WTC11 (cell line): Measurements from ENCODE around the gene STUB1. TPM values are rescaled to one million over a fixed set of nuclear protein-coding genes. Genes with fewer than 3 reads are reported as not detected.

Experiments used
- ATAC-seq: fragments of 200-7000 bp; cut with Tn5 transposase; 2 replicates; pipeline ENCODE4 v1.10.0; 2021; ENCODE audit warnings: mild to moderate bottlenecking, moderate library complexity
- CTCF ChIA-PET: fragments of 300-600 bp; sonication (Branson Sonifier 250); formaldehyde crosslinking; loops from one replicate; lab custom pipeline; 2021; ENCODE audit warnings: antibody characterized with exemption; lab: Charles Lee
- POLR2A ChIA-PET: fragments of 350-600 bp; sonication (Branson Sonifier 250); formaldehyde crosslinking; loops from one replicate; lab custom pipeline; 2021; ENCODE audit warnings: antibody characterized with exemption; lab: Charles Lee
- DNase-seq: peaks from one replicate; pipeline ENCODE4 v3.0.0; 2021; ENCODE audit warnings: low spot score
- H3K27ac Mint-ChIP-seq: 2 replicates; pipeline ENCODE4 v1.8.0; 2021; ENCODE audit warnings: mixed read lengths
- H3K27me3 Mint-ChIP-seq: 2 replicates; pipeline ENCODE4 v1.8.0; 2021; ENCODE audit warnings: low read depth, mild to moderate bottlenecking, moderate library complexity, mixed read lengths
- H3K36me3 Mint-ChIP-seq: 2 replicates; pipeline ENCODE4 v1.8.0; 2021; ENCODE audit warnings: mixed read lengths
- H3K4me1 Mint-ChIP-seq: 2 replicates; pipeline ENCODE4 v1.8.0; 2022; ENCODE audit warnings: mixed read lengths
- H3K4me3 Mint-ChIP-seq: 2 replicates; pipeline ENCODE4 v1.8.0; 2021; ENCODE audit warnings: mild to moderate bottlenecking, moderate library complexity, mixed read lengths
- H3K9me3 Mint-ChIP-seq: 2 replicates; pipeline ENCODE4 v1.8.0; 2021; ENCODE audit warnings: mixed read lengths
- ATF1 ChIP-seq: sonication (generic); formaldehyde crosslinking; IDR thresholded peaks from 2 replicates; pipeline ENCODE4 v1.8.1; 2023; ENCODE audit warnings: mild to moderate bottlenecking, moderate library complexity, missing genetic modification reagents
- CBFB ChIP-seq: sonication (generic); formaldehyde crosslinking; IDR thresholded peaks from 2 replicates; pipeline ENCODE4 v1.8.1; 2022; ENCODE audit warnings: mild to moderate bottlenecking, low read depth, missing genetic modification reagents
- CREB1 ChIP-seq: sonication (generic); formaldehyde crosslinking; IDR thresholded peaks from 2 replicates; pipeline ENCODE4 v1.8.0; 2023; ENCODE audit warnings: mild to moderate bottlenecking, missing genetic modification reagents
- CREM ChIP-seq: sonication (generic); formaldehyde crosslinking; IDR thresholded peaks from 2 replicates; pipeline ENCODE4 v1.8.1; 2022; ENCODE audit warnings: mild to moderate bottlenecking, missing genetic modification reagents, moderate library complexity
- ELF4 ChIP-seq: sonication (generic); formaldehyde crosslinking; IDR thresholded peaks from 2 replicates; pipeline ENCODE4 v1.8.1; 2022; ENCODE audit warnings: low read depth, mild to moderate bottlenecking, moderate library complexity, missing genetic modification reagents
- FOXP1 ChIP-seq: sonication (generic); formaldehyde crosslinking; IDR thresholded peaks from 2 replicates; pipeline ENCODE4 v1.8.0; 2022; ENCODE audit warnings: missing genetic modification reagents, mild to moderate bottlenecking, moderate library complexity, borderline replicate concordance
- GABPB1 ChIP-seq: sonication (generic); formaldehyde crosslinking; IDR thresholded peaks from 2 replicates; pipeline ENCODE4 v1.8.1; 2023; ENCODE audit warnings: mild to moderate bottlenecking, missing genetic modification reagents
- GRHL2 ChIP-seq: fragments of 250-450 bp; sonication (Bioruptor Pico); IDR thresholded peaks from 2 replicates; pipeline ENCODE4 v1.8.0; 2022; ENCODE audit warnings: mild to moderate bottlenecking, moderate library complexity; ENCODE audit not compliant: insufficient replicate concordance, severe bottlenecking
- GTF2I ChIP-seq: fragments of 250-450 bp; sonication (Bioruptor Pico); conservative IDR thresholded peaks from 2 replicates; pipeline ENCODE4 v1.4.0; 2021; ENCODE audit warnings: mild to moderate bottlenecking
- IRF2 ChIP-seq: sonication (generic); formaldehyde crosslinking; IDR thresholded peaks from 2 replicates; pipeline ENCODE4 v1.8.0; 2022; ENCODE audit warnings: low read depth, missing genetic modification reagents, borderline replicate concordance
- JUN ChIP-seq: sonication (generic); formaldehyde crosslinking; IDR thresholded peaks from 2 replicates; pipeline ENCODE4 v1.8.0; 2023; ENCODE audit warnings: mild to moderate bottlenecking, missing genetic modification reagents
- NR1H2 ChIP-seq: sonication (generic); formaldehyde crosslinking; IDR thresholded peaks from 2 replicates; pipeline ENCODE4 v1.9.0; 2021; ENCODE audit warnings: mild to moderate bottlenecking, moderate library complexity, missing genetic modification reagents
- PRRX2 ChIP-seq: fragments of 250-450 bp; sonication (Bioruptor Pico); IDR thresholded peaks from 2 replicates; pipeline ENCODE4 v1.8.0; 2021; ENCODE audit warnings: mild to moderate bottlenecking
- SOX15 ChIP-seq: fragments of 250-450 bp; sonication (Bioruptor Pico); IDR thresholded peaks from 2 replicates; pipeline ENCODE4 v1.9.0; 2021; ENCODE audit warnings: mild to moderate bottlenecking
- SP1 ChIP-seq: sonication (generic); formaldehyde crosslinking; conservative IDR thresholded peaks from 2 replicates; pipeline ENCODE4 v1.8.1; 2022; ENCODE audit warnings: missing genetic modification reagents
- TEAD1 ChIP-seq: sonication (generic); formaldehyde crosslinking; IDR thresholded peaks from 2 replicates; pipeline ENCODE4 v1.8.0; 2022; ENCODE audit warnings: mild to moderate bottlenecking, missing genetic modification reagents
- TEAD4 ChIP-seq: sonication (generic); formaldehyde crosslinking; IDR thresholded peaks from 2 replicates; pipeline ENCODE4 v1.8.0; 2022; ENCODE audit warnings: mild to moderate bottlenecking, missing genetic modification reagents
- TP53 ChIP-seq: sonication (generic); formaldehyde crosslinking; IDR thresholded peaks from 2 replicates; pipeline ENCODE4 v1.8.1; 2023; ENCODE audit warnings: mild to moderate bottlenecking, missing genetic modification reagents
- ZNF138 ChIP-seq: sonication (generic); formaldehyde crosslinking; conservative IDR thresholded peaks from 2 replicates; pipeline ENCODE4 v1.8.1; 2022; ENCODE audit warnings: mild to moderate bottlenecking, moderate library complexity, missing genetic modification reagents
- ZNF219 ChIP-seq: sonication (generic); formaldehyde crosslinking; IDR thresholded peaks from 2 replicates; pipeline ENCODE4 v1.8.0; 2023; ENCODE audit warnings: missing genetic modification reagents, mild to moderate bottlenecking, borderline replicate concordance
- ZNF263 ChIP-seq: sonication (generic); formaldehyde crosslinking; IDR thresholded peaks from 2 replicates; pipeline ENCODE4 v1.8.1; 2022; ENCODE audit warnings: low read depth, mild to moderate bottlenecking, moderate library complexity, missing genetic modification reagents
- ZNF396 ChIP-seq: fragments of 250-450 bp; sonication (Bioruptor Pico); IDR thresholded peaks from 2 replicates; pipeline ENCODE4 v1.8.0; 2021; ENCODE audit warnings: mild to moderate bottlenecking, moderate library complexity, borderline replicate concordance
- ZNF423 ChIP-seq: fragments of 250-450 bp; sonication (Bioruptor Pico); IDR thresholded peaks from 2 replicates; pipeline ENCODE4 v2.1.2; 2022; ENCODE audit warnings: mild to moderate bottlenecking, moderate library complexity
- total RNA-seq: library from RNA; stranded (reverse); gene quantifications from 3 replicates; pipeline ENCODE4 v1.2.3, GENCODE V29; 2021
- TF ChIP-seq, protein P1 (sequence below): sonication (generic); formaldehyde crosslinking; IDR thresholded peaks from 2 replicates; pipeline ENCODE4 v1.8.0; 2022; ENCODE audit warnings: mild to moderate bottlenecking, missing genetic modification reagents
- TF ChIP-seq, protein P2 (sequence below): sonication (generic); formaldehyde crosslinking; IDR thresholded peaks from 2 replicates; pipeline ENCODE4 v1.8.1; 2022; ENCODE audit warnings: mild to moderate bottlenecking, missing genetic modification reagents, moderate library complexity, borderline replicate concordance
- TF ChIP-seq, protein P3 (sequence below): sonication (generic); formaldehyde crosslinking; IDR thresholded peaks from 2 replicates; pipeline ENCODE4 v1.8.1; 2023; ENCODE audit warnings: mild to moderate bottlenecking, missing genetic modification reagents, moderate library complexity
- TF ChIP-seq, protein P4 (sequence below): sonication (generic); formaldehyde crosslinking; IDR thresholded peaks from 2 replicates; pipeline ENCODE4 v1.8.0; 2023; ENCODE audit warnings: missing genetic modification reagents
- TF ChIP-seq, protein P5 (sequence below): sonication (generic); formaldehyde crosslinking; IDR thresholded peaks from 2 replicates; pipeline ENCODE4 v1.8.1; 2022; ENCODE audit warnings: mild to moderate bottlenecking, moderate library complexity, missing genetic modification reagents
- TF ChIP-seq, protein P6 (sequence below): fragments of 250-450 bp; sonication (Bioruptor Pico); IDR thresholded peaks from 2 replicates; pipeline ENCODE4 v1.9.0; 2021; ENCODE audit warnings: mild to moderate bottlenecking

Gene STUB1
- total RNA-seq, 1 experiment from 2014 or later, result 88.2 TPM

DNA sequence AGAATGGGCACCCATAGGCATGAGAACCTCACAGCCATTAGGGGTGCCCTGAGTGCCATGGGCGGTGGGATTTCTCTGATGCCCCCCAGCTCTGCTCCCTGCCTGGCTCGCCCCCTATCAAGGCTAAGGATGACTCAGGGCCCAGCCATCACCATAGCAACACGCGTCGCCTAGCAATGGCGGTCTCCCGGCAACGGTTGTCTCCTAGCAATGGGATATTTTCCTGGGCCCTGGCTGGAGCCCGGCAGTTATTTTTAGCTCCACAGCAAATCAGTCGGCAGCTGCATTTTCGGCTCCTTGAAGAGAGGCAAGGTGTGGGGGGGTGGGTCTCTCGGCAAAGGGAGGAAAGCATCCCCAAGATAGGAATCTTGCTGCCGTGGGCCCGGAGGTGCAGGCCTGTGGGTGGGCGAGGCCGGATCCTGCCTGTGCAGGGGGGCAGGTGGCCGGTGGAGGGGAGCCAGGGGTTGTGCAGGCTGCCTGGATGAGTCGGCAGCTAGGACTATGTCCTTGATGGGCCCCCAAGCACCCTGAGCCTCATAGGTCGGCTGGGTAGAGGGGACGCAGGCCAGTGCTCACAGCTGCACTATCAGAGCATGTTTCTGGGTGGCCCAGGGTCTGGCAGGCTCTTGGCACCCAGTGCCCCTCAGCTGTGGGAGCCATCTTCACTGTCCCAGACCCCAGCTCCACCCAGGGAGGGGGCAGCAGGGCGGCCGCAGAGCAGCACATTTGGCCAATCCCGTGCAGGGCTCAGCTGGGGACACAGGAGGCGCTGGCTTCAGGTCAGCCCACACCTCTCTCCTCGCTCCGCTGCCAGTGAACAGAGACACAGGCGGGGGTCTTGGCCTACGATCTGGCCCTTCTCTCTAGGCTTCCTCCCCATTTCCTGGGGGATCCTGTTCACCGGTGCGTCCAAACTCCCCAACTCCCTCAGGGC is 29.6 kb downstream of the STUB1 start (continued):
- no peak for TF ChIP-seq IRF2 (CRISPR knock-in tag)
- no peak for TF ChIP-seq ZNF423 (CRISPR knock-in tag)
- no peak for TF ChIP-seq CBFB (CRISPR knock-in tag)
- no peak for TF ChIP-seq ATF1
- no peak for TF ChIP-seq ZNF219 (CRISPR knock-in tag)
- TF ChIP-seq FOXP1 (CRISPR knock-in tag), result no peak
- TF ChIP-seq ZNF138, result no peak
- TF ChIP-seq TEAD1 (CRISPR knock-in tag), result no peak
- no peak for TF ChIP-seq NR1H2
- TF ChIP-seq, protein P1, sequence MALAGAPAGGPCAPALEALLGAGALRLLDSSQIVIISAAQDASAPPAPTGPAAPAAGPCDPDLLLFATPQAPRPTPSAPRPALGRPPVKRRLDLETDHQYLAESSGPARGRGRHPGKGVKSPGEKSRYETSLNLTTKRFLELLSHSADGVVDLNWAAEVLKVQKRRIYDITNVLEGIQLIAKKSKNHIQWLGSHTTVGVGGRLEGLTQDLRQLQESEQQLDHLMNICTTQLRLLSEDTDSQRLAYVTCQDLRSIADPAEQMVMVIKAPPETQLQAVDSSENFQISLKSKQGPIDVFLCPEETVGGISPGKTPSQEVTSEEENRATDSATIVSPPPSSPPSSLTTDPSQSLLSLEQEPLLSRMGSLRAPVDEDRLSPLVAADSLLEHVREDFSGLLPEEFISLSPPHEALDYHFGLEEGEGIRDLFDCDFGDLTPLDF (CRISPR knock-in tag), result no peak
- TF ChIP-seq, protein P2, sequence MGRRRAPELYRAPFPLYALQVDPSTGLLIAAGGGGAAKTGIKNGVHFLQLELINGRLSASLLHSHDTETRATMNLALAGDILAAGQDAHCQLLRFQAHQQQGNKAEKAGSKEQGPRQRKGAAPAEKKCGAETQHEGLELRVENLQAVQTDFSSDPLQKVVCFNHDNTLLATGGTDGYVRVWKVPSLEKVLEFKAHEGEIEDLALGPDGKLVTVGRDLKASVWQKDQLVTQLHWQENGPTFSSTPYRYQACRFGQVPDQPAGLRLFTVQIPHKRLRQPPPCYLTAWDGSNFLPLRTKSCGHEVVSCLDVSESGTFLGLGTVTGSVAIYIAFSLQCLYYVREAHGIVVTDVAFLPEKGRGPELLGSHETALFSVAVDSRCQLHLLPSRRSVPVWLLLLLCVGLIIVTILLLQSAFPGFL, result no peak
- TF ChIP-seq, protein P3, sequence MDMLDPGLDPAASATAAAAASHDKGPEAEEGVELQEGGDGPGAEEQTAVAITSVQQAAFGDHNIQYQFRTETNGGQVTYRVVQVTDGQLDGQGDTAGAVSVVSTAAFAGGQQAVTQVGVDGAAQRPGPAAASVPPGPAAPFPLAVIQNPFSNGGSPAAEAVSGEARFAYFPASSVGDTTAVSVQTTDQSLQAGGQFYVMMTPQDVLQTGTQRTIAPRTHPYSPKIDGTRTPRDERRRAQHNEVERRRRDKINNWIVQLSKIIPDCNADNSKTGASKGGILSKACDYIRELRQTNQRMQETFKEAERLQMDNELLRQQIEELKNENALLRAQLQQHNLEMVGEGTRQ (CRISPR knock-in tag), result no peak
- no peak for TF ChIP-seq TEAD4 (CRISPR knock-in tag)
- no peak for TF ChIP-seq SOX15 (CRISPR knock-in tag)
- TF ChIP-seq GRHL2 (CRISPR knock-in tag), result no peak

DNA sequence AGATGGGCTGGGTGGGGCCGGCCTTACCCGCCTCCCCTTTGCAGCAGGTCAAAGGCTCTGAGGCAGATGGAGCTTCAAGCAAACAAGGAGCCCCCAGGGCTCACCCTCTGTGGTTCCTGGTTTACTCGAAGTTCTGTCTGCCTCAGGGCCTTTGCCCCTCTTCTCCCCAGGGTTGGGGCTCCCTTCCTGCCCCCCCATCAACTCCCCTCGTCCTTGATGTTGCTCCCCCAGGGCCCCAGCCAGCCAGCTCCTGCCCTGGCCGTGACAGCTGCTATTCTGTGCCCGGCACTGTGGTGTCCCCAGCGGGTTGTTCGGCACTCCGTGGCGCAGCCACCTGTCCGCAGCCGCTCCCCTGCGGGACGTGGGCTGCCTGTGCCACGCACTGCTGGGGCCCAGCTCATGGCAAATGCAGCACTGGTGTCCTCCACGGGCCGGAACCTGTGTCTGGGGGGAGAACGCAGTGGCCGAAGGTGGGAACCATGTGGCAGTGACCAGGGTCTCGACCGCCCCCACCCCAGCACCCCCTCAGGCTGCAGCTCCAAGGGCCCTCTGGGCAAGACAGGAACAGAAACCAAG is 30.4 kb downstream of the STUB1 start:
- peaks cover 61% of the 10 kb centered on the region for H3K27me3 Mint-ChIP-seq
- H3K4me3 Mint-ChIP-seq, result no peak overlapping the region
- no peak overlapping the region for H3K27ac Mint-ChIP-seq
- H3K9me3 Mint-ChIP-seq, result no peaks in the 10 kb centered on the region
- ATAC-seq, result no peak
- H3K4me1 Mint-ChIP-seq, result no peaks in the 10 kb centered on the region; the same call in 1 of the 2 replicates
- CTCF ChIA-PET, result interaction anchor here (0.7 to 8.8 kb wide), 10 partner anchors 10 to 347 kb away, joined by 3 to 90 read pairs (median 8); partner anchors contain the start of genes ANTKMT, CCDC78, CHTF18 and CIAO3
- TF ChIP-seq ZNF423 (CRISPR knock-in tag) (no peak), GTF2I (CRISPR knock-in tag) (no peak), TP53 (CRISPR knock-in tag) (no peak), PRRX2 (no peak), ELF4 (CRISPR knock-in tag) (no peak), CREM (no peak), CREB1 (no peak), SP1 (no peak), ZNF396 (no peak), ZNF263 (no peak), JUN (CRISPR knock-in tag) (no peak), GABPB1 (CRISPR knock-in tag) (no peak), ATF1 (no peak)
- TF ChIP-seq, protein P4, sequence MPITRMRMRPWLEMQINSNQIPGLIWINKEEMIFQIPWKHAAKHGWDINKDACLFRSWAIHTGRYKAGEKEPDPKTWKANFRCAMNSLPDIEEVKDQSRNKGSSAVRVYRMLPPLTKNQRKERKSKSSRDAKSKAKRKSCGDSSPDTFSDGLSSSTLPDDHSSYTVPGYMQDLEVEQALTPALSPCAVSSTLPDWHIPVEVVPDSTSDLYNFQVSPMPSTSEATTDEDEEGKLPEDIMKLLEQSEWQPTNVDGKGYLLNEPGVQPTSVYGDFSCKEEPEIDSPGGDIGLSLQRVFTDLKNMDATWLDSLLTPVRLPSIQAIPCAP (CRISPR knock-in tag), result no peak
- TF ChIP-seq, protein P5, sequence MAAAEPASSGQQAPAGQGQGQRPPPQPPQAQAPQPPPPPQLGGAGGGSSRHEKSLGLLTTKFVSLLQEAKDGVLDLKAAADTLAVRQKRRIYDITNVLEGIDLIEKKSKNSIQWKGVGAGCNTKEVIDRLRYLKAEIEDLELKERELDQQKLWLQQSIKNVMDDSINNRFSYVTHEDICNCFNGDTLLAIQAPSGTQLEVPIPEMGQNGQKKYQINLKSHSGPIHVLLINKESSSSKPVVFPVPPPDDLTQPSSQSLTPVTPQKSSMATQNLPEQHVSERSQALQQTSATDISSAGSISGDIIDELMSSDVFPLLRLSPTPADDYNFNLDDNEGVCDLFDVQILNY (CRISPR knock-in tag), result no peak
- TF ChIP-seq, protein P6, sequence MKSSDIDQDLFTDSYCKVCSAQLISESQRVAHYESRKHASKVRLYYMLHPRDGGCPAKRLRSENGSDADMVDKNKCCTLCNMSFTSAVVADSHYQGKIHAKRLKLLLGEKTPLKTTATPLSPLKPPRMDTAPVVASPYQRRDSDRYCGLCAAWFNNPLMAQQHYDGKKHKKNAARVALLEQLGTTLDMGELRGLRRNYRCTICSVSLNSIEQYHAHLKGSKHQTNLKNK, result no peak
- H3K36me3 Mint-ChIP-seq, result no peaks in the 10 kb centered on the region
- no peak for DNase-seq
- POLR2A ChIA-PET, result interaction anchor here (0.5 to 1.5 kb wide), 2 partner anchors 10 to 14 kb away, joined by 3 read pairs; no protein-coding TSS in a partner anchor
